HT1080 (cell line): ENCODE results near the gene L3MBTL4. TPM values are rescaled to one million over a fixed set of nuclear protein-coding genes. Genes with fewer than 3 reads are reported as not detected.

Source experiments
- DNase-seq: peaks from one replicate; pipeline ENCODE4 v3.0.0-alpha.2; 2015; ENCODE audit warnings: low read depth
- total RNA-seq: library from RNA; depleted of rRNA; stranded (reverse); fragments of >200 nt; shearing (Covaris generic); gene quantifications from 2 replicates; pipeline ENCODE4 v1.2.3, GENCODE V29; 2014

The L3MBTL4 gene
- total RNA-seq, 1 experiment from 2014 or later = 0.43 TPM

- DNase-seq = no peak
Measured at GRCh38 chr18:5967007-5967406, 447.7 kb downstream of the L3MBTL4 start.

- DNase-seq = no peak
Measured at GRCh38 chr18:5966514-5966913, 448.2 kb downstream of the L3MBTL4 start.

GRCh38 chr18:5964996-5965395, 449.7 kb downstream of the L3MBTL4 start:
- DNase-seq = no peak

DNA sequence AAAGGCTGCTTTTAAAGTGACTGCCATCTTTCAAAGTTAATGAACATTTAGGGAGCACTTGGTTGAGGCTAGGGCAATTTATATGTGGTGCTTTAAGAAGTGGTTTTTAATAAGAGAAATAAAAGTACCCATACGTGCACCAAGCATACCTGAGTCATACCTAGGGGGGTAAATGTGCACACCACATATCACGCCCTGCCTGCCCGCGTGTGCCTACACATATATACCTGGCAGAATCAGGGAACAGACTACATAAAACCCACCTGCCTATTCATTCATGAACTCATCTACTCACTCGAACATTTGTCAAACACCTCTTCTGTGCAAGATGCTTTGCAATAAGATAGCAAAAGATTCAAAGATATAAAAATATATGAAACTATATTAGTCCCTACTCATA, 450.1 kb downstream of the L3MBTL4 start:
- DNase-seq = no peak

DNA sequence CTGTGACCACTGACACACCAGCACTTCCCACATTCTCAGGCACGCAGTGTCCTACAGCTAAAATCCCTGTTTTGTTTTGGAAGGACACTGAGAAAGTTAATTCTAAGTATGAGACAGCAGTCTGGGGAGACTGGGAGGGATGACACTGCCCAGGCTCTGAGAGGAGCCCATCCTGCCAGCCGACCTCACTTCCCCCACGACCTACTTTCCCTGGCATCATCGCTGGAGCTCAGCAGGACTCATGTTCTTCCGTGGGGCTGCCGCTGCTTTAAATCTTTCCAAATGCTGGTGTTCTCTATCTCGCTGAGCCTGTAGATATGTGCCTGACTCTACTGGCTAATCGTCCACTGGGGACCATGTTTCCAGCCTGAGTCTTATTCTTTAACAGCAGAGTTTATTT, 450.6 kb downstream of the L3MBTL4 start:
- no peak for DNase-seq

- DNase-seq = no peak
Measured at GRCh38 chr18:5963267-5963666, 451.4 kb downstream of the L3MBTL4 start.

DNA sequence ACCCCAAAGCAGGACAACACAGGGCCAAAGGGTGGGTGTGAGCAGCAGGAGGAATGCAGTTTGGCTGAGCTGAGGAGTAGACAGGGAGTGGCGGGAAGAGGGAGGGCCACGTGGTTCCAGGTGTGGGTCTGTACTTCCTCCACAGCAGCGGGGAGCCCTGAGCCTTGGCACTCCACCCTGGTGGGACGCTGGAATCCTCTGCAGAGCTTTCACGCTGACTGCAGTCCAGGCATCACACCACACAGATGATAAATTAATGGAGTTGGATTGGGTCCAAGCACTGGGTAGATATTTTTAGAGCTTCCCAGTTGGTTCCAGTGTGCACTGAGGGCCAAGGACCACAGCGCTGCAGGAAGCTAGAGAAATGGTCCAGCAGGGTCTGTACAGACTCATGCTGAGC, 452.3 kb downstream of the L3MBTL4 start:
- DNase-seq = no peak

DNA sequence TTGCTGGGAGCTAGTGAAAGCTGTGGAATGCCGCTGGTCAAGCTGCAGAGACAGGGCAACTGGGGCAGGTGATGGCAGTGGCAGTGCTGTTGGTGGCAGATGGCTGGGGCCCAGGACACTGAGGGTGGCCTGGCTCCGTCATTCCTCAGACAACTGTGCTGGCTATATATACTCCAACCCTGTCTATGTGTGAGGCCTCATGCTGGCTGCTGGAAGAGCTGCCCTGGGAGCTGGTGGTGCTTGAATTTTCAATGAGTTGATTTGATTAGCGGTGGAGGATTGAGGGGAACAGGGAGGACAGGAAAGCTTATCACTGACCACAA, 452.9 kb downstream of the L3MBTL4 start:
- no peak for DNase-seq

DNA sequence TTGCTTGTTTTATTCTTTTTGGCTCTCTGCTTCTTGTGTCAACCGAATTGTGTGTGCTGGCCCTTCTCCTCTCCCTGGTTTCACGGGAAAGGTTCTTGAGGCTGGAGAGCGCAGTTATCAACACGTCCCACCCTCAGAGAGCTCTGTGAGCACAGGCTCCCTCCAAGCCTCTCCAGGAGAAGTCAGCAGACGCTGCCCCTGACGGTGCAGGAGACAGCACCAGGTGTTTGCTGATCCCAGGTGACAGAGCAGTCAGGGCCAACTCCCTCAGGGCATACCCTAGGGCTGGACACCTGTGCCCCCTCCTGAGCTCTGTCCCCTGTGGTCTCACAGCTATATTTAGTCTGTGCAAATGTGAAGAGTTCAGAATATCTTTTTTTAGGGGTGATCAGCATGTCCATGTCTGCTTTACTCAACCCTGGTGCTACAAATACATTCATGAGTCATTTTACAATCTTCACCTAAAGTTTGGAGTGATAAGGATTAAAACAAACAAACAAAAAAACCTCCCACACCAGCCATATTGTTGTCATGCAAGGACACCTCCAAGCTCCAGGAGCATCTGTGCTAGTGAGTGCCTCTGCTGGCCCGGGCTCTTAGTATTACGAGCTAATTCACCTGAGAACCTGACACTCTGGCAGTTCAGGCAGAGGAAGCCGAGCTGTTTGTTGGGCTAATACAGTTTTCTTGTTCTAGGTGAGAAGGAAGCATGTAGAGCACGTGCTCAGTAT, 453.4 kb downstream of the L3MBTL4 start:
- no peak for DNase-seq

DNA sequence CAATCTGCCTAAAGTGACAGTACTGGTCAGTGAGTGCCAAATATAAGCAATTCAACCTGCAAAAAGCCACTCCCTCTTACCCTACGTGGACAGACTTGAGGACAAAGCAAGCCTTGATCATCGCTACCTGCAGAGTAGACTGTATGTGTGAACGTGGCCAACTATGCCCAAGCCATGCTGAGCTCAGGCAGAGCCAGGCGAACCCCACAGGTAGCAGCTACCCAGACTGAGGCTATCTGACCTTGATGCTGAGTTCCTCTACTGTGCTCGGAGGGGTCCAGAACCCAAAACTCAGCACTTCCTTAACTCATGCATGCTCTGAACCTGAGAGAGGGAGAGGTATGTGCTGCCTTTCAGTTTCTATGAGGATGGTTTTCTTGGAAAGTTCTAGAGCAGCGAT, 455.9 kb downstream of the L3MBTL4 start:
- no peak for DNase-seq

GRCh38 chr18:5955861-5956260, 458.9 kb downstream of the L3MBTL4 start:
- no peak for DNase-seq

DNA sequence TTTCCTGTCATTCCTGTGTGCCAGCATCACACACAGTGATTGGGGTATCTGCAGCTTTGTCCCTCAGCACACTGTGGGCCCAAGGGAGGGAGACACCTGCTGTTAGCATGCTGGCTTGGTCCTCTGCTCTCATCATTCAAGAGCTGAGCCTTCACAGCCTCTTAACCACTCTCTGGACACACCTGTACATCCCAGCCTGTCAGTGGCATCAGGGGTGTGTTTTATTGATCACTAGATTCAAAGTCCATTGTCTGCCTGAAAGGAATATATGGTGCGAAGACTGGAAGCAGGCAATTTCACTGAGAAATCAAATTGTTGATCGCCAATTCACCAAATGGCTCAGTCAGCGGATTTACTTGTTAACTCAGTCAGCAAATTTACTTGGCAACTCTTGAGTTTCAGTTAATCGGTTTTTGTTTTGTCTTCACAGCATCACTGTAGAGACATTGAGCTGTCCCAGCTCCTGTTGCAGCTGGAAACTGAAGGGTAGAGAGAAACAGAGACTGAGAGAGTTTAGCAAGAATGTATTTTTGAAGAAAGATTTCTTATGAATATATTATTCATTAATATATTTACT, 463.1 kb downstream of the L3MBTL4 start:
- DNase-seq = no peak

- DNase-seq = no peak
Measured at GRCh38 chr18:5948781-5949180, 465.9 kb downstream of the L3MBTL4 start.

DNA sequence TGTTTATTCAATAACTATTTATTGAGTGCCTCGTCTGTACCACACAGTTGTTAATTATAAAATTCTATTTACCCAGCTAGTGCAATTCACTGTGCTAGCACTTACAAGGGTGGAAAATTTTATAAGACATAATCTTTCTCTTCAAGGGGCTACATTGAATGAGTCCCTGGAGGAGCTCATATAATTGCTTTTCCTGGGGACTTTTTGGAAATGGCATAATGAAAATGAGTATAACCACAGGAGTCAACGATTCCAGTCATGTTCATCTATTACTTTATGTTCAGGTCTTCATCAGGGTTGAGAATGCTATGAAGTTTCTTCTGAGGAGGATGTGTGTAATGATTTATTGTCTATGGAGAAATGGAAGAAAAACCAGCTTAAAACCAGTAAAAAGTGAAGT, 466.5 kb downstream of the L3MBTL4 start:
- DNase-seq = no peak

GRCh38 chr18:5944448-5944847, 470.3 kb downstream of the L3MBTL4 start:
- DNase-seq = no peak

DNA sequence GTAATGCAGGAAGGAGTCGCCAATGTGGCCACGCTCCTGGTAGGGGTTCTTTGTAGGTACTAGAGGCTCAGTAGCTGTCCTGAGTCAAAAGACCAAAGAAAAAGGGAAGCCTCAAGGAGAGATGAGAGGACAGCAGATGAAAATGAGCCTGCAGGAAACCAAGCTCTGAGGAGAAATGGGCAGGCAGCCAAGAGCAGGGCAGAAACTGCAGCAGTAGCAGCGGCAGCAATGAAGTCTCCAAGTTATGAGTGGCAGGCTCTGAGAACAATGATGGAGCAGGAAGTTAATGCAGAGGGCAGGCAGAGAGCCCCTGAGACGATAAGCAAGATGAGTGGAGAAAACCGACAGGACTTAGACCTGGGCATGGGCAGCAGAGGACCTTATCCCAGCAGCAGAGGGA, 471.2 kb downstream of the L3MBTL4 start:
- DNase-seq = no peak

DNA sequence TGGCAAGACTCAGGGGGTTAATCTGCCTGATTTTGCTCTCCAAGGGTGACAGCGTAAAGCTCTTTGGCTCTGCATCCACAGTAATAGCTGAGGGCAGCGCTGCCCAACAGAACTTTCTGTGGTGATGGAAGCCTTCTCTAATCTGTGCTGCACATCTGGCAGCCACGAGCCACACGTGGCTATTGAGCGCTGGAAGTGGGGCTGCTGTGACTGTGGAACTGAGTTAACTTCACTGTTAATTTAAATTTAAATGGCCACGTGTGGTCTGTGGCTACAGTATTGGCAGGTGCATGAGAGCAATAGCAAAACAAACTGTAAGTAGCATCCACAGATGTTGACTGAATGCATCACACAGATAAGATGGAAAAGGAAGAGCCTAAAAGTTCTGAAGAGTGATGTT, 472.1 kb downstream of the L3MBTL4 start:
- DNase-seq = no peak

DNA sequence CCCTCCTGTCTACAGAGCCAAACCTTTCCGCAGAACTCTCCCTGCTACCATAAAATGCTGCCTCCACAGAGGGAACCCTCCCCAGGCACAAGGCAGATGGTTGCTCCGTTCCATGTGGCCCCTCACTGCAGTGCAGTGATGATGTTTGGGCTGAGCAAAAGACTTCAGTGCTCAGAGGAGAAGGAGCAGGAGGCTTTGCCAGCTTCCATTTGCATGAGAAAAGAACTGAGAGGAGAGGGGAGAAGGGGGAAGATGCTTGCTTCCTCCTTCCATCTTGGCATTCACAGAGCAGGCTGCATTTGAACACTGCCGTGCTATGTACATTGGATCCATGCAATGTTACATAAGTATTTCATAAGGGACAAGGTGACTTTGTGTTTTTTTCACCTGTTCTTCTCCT, 472.8 kb downstream of the L3MBTL4 start:
- no peak for DNase-seq

DNA sequence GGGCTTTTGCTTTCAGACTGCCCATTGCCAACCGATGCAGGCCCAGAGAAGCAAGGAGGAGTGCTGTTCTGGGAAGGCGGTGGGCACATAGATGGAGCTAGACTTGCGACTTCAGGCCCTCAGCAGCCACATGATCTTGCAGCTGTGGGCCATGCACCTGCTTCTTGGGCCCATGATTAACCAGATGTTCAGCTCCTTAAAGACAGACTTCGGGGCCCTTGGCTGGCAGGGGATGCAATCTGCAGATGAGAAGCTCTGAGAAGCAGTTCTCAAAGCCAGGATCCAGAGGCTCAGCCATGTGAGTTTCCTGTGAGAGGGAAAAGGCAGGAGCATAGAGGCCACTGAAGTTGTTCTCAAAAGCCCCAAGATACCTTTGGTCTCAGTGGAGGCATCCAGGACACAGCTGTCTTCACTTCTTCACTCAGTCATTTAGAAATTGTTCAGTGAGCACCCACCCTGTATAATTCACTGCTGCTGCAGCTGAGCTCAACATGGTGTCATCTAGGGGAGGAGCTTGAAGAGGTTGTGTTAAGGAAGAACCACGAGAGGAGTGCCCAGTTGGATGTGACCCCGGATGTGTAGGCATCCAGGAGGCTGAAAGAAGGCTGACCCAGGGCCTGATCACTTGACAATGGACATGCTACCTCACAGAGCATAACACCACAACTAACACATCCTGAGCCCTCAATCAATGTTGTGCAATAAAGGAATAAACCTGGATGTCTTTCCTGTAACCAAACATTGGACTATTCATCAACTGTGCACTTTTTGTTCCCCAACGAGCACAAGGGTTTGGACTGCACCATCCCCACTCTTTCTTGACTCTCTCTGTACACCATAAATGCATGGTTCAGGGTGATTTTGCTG, 474.7 kb downstream of the L3MBTL4 start:
- DNase-seq = no peak

- no peak for DNase-seq
Measured at GRCh38 chr18:5937795-5938194, 476.9 kb downstream of the L3MBTL4 start.

GRCh38 chr18:5937121-5937520, 477.6 kb downstream of the L3MBTL4 start:
- DNase-seq = no peak

- DNase-seq = no peak
Measured at GRCh38 chr18:5930789-5931188, 483.9 kb downstream of the L3MBTL4 start.
